SHP77 treated with DMSO at 0.1 percent for 48 hours (cell line): ENCODE measurements around the gene GJB4.

ENCODE experiments used
- DNase-seq: peaks from one replicate; lab custom pipeline; 2025; lab: John Stamatoyannopoulos, UW

The GJB4 gene

DNA sequence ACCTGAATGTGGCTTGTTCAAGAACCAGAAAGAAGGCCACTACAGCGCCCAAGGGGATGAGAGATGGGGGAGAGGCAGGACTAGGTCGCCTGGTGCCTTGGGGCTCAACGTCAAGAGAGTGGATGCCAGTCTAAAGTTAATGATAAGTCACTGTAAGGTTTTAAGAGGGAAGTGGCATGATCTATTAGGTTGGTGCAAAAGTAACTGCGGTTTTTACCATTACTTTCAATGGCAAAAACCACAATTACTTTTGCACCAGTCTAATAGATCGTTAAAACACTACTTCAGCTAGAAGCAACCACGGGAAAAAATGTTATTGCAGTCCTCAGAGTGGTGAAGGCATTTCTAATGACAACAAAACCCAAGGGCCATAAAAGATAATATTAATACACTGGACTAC is 18.8 kb downstream of the GJB4 start:
- no peak for DNase-seq

DNA sequence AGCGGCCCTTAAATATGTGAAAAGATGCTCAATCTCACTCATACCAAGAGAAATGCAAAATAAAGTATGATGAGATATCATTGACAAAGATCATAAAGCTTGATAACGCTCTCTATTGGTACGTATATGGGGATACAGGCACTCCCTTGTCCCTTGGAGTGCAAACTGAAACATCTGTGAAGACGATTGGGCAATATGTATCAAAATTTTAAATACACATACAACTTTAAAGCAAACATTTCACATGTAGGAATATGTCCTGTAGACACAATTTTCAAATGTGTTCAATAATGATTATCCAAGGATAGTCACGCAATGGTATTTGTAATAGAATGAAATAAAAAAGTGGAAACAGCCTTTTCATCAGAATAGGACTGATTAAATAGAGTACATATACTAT is 19.5 kb downstream of the GJB4 start:
- no peak for DNase-seq

DNA sequence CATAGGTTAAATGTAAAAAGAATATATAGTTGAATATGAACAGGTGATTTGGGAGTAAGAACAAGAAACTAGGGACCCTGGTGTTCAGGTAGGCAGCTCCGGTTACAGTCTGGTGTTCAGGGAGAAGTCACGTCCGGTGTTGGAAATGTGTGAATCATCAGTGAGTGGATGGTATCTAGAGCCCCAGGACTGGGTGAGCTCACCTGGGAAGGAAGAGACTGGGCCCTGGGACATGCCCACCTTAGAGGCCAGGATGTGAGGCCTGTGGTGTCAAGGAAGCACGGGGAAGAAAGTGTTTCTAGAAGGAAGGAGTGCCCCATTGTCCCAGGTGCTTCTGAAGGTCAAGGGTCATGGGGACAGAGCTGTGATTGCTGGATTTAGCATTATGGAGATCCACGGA is 20.0 kb downstream of the GJB4 start:
- no peak for DNase-seq

DNA sequence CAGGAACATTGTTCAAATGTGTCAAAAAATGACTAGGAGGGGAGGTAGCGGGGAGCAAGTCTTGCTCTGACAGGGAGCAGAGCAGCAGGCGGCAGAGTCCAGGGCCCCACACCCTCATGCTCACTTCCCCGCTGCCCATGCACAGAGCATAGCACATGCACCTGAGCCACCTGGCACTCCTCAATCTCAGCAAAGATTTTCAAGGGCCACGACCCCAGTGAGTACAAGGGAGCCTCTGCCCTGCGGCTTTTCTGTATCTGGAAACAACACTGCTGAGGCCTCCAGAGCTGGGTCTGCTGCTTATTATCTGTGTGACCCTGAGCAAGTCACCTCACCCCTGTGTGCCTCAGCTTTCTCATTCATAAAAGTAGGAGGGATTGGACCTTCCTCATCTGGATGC is 20.4 kb downstream of the GJB4 start:
- no peak for DNase-seq

DNA sequence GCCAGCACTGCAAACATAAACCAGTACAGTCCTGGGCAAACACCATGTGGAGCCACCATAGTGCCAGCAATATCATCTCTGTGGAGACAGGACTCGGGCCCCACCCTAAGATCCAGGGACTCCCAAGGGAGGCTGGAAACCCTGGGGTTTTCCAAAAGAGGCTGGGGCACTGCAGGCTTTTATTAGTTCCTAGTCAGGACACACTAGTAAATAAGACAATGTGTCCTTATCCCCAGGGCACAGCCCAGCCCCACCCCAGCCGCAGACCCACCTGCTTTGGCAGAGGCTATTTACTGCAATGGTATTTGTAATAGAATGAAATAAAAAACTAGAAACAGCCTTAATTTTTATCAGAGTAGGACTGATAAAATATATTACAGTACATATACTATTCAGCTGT is 21.0 kb downstream of the GJB4 start:
- no peak for DNase-seq

DNA sequence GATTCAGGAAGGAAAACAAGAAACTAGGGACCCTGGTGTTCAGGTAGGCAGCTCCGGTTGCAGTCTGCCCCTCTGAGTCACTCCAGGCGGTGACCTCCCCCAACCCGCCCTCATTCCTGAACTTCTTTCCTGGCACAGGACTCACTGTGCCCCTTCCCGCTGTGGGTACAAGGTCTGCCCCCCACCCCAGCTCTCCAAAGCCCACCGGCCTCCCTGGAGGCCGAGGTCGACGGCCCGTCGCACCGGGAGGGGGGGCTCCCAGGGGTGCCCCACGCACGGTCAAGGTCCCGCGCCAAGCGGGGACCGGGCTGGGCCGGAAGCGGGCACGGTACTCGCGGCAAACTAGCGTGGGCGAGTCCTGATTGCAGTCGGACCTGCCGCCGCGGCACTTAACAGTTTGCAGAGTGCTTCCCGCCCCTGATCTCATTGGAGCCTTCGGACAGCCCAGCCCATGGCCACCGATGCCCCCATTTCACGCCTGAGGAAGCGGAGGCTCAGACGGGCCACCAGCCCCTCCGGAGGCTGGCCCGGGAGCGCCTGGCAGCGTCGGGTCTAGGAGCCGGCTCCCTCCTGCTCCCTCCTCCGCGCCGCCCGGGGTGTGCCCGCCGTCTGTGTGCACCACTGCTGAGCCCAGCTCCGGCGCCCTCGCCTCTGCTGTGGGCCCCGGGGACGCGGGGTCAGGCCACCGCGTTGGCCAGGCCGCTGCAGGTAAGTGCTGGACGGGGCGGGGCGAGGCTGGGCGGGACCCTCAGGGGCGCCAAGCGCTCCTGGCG is 21.7 kb downstream of the GJB4 start, which contains the start of gene GJB3:
GJB3 (plus strand) TSS at position 144 of the 773 bp plus-strand sequence. CDS start 3,549 bp downstream, outside the sequence.
- no peak for DNase-seq

DNA sequence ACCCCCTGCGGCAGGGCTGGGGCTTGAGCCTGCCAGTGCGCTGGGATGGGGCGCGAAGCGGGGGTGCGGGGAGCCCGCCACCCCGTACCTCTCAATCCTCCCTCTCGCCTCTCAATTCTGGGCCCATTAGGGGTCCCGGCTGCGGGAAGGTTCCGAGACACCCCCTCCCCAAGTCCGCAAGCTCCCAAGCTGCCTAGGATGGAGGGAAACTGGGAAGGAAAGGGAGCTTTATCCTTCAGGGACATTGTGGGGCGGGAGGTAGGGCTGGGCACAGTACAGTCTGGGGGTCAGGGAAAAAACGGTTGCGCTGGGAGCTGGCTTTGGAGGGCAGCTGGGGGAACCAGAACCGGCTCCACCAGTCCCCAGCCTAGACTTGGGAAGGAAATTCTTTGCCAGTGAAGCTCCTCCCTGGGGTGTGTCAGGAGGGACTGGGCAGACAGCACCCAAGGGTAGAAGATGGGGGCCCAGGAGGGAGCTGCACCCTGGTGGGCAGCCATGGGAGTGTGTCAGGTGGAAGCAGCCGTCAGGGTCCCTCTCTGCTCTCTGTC is 22.4 kb downstream of the GJB4 start:
- DNase-seq, result no peak

DNA sequence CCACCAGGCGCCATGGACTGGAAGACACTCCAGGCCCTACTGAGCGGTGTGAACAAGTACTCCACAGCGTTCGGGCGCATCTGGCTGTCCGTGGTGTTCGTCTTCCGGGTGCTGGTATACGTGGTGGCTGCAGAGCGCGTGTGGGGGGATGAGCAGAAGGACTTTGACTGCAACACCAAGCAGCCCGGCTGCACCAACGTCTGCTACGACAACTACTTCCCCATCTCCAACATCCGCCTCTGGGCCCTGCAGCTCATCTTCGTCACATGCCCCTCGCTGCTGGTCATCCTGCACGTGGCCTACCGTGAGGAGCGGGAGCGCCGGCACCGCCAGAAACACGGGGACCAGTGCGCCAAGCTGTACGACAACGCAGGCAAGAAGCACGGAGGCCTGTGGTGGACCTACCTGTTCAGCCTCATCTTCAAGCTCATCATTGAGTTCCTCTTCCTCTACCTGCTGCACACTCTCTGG is 25.2 kb downstream of the GJB4 start:
- DNase-seq, result no peak

DNA sequence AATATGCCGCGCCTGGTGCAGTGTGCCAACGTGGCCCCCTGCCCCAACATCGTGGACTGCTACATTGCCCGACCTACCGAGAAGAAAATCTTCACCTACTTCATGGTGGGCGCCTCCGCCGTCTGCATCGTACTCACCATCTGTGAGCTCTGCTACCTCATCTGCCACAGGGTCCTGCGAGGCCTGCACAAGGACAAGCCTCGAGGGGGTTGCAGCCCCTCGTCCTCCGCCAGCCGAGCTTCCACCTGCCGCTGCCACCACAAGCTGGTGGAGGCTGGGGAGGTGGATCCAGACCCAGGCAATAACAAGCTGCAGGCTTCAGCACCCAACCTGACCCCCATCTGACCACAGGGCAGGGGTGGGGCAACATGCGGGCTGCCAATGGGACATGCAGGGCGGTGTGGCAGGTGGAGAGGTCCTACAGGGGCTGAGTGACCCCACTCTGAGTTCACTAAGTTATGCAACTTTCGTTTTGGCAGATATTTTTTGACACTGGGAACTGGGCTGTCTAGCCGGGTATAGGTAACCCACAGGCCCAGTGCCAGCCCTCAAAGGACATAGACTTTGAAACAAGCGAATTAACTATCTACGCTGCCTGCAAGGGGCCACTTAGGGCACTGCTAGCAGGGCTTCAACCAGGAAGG is 25.8 kb downstream of the GJB4 start:
- DNase-seq, result no peak

DNA sequence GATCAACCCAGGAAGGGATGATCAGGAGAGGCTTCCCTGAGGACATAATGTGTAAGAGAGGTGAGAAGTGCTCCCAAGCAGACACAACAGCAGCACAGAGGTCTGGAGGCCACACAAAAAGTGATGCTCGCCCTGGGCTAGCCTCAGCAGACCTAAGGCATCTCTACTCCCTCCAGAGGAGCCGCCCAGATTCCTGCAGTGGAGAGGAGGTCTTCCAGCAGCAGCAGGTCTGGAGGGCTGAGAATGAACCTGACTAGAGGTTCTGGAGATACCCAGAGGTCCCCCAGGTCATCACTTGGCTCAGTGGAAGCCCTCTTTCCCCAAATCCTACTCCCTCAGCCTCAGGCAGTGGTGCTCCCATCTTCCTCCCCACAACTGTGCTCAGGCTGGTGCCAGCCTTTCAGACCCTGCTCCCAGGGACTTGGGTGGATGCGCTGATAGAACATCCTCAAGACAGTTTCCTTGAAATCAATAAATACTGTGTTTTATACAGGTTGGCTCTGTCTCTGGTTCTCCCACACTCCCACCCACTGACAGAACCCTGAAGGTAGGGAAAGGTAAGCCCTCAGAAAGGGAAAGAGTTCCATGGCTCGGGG is 26.4 kb downstream of the GJB4 start:
- DNase-seq, result no peak

DNA sequence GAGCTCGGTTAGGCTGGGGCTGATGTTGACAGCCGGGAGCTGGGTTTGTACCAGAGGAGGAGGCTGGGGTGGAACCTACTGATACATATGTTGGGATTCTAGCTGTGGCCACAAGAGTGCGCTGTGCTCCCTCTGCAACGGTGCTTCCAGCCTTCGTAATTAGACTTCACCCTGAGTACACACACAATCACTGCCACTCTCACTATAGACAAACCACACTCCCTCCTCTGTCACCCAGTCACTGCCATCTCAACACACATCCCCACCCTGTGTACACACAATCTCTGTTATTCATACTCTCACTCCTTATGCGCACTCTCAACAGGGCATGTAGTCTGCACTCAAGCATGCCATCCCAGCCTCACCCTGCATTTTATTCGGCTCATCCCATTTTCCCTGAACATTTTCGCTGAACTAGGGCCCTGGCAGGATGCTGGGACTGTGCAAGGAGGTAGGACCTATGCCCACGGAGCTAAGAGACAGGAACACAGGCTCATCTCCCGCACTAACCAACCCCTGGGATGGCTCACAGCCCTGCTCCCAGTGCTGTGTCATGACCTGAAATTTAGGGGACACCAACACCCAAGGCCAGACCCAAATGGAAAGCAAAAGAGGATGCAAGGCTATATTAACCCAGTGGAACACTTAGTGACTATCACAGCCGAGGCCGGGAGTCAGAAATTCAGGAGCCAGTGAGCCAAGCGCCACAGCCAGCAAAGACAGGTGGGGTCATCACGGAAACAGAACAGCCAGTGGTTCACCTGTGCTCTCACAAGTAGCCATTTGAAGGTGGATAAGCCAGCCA is 27.2 kb downstream of the GJB4 start:
- DNase-seq, result peak; percentile 26

DNA sequence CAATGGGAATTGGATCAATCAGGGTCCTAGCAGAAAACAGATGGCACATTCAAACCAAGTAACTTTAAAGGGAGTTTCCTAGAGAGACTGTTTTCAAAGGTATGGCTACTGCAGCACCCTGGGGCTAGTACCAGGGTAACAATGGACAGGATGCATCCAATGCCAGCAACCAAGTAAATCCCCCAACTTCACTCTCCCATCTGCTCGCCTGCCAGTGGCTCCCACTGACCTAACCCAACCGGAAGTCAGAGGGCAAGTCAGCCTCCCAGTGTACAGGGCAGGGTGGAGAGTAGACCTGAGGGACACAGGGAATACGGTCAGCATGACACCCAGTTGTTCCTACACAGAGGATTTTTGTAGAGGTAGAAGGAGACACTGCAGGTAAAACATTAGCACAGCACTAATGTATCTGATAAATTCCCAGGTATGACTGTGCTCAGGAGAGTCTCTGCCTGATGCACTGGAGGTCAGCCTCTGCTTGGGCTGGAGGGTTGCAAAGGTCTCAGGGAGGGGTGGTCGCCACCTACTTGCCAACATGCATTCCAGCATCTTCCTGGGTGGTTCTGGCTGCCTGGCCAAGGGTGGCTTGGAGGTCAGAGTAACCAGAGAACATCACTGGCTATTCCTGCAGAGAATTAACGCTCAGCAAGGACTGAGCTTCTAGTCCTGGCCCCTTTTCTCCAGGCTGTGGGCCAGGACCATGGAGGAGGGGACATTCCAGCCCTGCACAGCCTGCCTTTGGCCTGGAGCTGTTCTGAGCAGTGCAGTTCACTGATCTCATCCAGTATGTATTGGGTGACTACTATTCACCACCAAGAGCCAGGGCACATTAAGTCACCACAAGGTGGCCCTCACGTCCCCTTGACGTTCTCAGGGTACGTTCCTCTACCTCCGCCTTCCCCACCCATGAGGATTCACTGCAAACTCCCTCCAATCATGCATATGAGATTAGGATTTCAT is 28.2 kb downstream of the GJB4 start:
- DNase-seq, result no peak

DNA sequence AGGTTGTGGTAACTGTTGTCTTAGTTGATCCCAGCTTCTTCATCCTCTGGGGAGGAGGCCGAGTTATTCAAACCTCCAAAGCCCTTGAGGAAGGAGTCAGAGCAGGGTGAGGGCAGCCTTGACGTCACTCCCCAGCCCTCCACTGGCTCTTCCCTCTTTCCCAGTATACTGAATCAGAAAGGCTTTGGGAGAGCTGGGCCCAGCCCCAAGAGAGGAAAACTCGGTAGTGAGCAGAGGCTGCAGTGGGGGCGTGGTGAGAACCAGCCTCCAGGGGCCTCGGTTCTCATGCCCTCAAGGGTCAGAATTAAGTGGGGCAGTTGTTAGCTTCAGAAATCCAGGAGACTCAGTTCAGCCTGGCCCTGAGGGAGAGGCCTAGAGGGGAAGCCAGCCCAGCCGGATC is 31.4 kb downstream of the GJB4 start:
- DNase-seq, result no peak

DNA sequence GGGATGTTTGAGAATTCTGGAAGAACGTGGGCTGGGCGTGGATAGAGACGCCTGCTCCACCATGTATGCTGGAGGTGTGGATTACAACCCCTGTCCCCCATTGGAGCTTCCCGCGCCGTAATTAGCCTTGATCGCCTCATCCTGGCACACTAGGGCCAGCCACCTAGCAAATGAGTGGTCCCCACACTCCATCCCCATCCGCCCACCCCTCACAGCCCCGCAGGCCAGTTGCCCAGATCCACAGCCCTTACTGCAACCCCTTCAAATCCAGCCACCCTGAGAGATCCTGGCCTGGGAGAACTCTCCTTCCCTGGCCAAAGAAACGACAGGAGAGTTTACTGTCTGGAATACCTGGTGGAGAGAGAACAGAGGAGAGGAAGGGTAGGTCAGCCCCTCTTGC is 32.9 kb downstream of the GJB4 start:
- DNase-seq, result no peak

DNA sequence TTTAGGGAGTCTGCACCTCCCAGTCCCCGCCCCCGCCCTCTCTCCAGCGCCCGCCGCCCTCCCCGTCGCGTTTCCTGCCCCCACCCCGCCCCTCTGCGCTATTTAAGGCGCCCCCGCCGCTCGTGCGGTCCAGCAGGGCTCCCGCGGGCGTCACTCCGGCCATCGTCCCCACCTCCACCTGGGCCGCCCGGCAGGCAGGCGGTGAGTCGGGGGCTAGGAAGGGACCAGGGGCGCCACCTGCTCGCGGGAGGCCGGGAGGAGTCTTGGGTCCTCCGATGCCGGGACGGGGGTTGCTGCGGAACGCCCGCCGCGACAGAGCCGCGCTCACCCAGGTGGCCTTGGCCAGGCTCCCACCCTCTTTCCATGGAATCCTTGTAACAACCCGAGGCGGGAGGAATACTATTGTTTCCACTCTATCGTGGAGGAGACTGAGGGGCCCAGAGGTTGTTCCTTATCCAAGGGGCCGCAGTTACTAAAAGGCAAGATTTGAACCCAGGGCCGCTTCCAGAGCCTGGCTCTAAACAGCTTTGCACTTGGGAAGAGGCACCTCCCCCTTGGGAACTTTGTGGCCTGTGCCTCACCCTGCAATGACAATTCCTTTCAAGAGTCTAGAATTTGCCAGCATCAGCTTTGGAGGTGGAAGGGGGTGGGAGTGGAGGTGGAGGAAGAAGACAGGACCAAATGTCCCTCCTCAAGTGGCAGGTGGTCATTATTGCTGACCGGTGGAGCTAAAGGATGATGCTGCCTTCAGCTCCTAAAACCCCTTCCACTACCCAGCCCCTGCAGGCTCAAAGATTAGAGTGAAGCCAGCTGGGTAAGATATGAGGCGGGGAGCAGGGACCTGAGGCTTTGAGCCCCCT is 33.6 kb downstream of the GJB4 start, which contains the start of gene GJA4:
GJA4 (plus strand) TSS at position 132 of the 860 bp plus-strand sequence. CDS start 1,215 bp downstream, outside the sequence.
- DNase-seq, result no peak

DNA sequence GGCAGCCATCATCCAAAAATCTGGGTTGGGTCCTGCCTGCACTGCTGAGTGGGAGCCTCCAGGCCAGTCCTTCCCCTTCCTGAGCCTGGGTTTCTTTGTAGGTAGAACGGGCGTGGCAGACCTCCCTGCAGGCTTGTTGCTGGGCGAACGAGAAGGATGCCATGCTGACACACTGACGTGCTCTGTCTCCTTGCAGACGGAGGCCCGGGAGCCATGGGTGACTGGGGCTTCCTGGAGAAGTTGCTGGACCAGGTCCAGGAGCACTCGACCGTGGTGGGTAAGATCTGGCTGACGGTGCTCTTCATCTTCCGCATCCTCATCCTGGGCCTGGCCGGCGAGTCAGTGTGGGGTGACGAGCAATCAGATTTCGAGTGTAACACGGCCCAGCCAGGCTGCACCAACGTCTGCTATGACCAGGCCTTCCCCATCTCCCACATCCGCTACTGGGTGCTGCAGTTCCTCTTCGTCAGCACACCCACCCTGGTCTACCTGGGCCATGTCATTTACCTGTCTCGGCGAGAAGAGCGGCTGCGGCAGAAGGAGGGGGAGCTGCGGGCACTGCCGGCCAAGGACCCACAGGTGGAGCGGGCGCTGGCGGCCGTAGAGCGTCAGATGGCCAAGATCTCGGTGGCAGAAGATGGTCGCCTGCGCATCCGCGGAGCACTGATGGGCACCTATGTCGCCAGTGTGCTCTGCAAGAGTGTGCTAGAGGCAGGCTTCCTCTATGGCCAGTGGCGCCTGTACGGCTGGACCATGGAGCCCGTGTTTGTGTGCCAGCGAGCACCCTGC is 34.7 kb downstream of the GJB4 start:
- no peak for DNase-seq

DNA sequence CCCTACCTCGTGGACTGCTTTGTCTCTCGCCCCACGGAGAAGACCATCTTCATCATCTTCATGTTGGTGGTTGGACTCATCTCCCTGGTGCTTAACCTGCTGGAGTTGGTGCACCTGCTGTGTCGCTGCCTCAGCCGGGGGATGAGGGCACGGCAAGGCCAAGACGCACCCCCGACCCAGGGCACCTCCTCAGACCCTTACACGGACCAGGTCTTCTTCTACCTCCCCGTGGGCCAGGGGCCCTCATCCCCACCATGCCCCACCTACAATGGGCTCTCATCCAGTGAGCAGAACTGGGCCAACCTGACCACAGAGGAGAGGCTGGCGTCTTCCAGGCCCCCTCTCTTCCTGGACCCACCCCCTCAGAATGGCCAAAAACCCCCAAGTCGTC is 35.2 kb downstream of the GJB4 start:
- DNase-seq, result no peak

DNA sequence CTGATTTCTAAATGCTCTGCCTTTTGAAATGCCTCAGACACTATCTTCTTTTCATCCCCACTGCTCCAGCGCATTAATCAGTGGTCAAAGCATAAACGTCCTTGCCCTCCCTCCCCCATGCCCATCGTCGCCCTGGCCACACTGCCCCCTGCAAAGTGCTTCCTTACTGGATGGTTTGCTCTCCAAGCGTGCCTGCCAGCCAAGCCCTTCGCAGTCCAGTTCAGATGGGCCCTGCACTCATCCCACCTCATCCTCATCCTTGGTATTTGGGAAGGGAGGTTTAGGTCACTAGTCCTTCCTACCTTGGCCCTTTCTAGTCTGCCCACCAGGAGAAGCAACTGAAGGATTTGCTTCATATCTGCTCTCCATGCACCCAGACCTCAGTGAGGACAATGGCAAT is 36.4 kb downstream of the GJB4 start:
- DNase-seq, result no peak

DNA sequence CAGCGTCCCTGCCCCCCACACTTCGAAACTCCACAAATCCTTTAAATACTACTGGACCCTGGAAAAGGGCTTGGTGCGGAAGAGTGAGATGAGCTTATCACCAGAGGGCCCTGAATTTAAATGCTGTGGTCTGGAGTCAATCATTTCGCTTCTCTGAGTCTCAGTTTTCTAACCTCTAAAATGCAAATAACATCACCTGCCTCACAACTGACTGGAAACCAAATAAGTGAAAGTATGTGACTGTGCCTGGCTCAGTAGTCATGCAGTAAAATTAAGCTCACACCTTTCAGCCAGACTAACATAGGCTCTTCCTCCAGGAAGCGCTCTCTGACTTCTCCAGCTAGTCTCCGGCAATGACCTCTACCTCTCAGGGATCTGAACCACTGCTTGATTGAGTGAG is 37.5 kb downstream of the GJB4 start:
- DNase-seq, result no peak
